ENCODE data around the gene SPTB. TPM values are rescaled to one million over a fixed set of nuclear protein-coding genes. Genes with fewer than 3 reads are reported as not detected.

The SPTB gene
- total and polyA plus RNA-seq, 3 donors from 2014 or later = 3.3 to 6.6 (median 5.6) TPM

DNA sequence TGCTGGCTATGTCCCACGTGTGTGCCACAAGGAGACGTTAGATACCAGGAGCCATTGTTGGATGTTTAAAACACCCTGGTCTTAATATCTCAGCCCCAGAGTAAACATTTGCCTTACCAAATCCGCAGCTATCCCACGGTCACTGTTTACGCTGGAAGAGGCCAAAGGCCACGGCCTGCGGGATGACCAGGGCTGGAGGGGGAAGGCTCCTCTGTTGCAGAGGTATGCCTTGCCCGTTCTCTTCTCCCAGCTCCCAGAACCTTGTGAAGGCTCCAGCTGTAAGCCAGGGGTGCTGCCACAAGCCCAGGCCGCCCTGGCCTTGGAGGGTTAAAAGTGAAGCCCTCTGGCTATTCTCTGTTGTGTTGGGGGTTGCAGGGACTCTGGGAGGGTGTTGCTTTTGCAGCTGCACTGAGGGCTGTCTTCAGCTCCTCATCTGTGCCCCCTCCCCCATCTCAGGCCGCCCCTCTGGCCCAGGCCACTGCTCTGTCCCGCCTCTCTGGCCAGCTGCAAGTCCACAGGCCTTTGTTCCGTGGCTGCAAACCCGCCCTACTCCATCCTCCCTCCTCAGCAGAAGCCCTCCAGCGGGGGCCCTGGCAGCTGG is 173.0 kb downstream of the SPTB start:
- H3K4me1 ChIP-seq = peaks cover 35% of the 10 kb centered on the region
- 43 to 62% methylated on average over 13 to 14 of the region's 14 CpGs for WGBS, 2 donors

GRCh38 chr14:64706119-64706592 is 173.6 kb downstream of the SPTB start:
- H3K27me3 ChIP-seq = no peaks in the 10 kb centered on the region
- 45% methylated on average over 4 of the region's 4 CpGs for WGBS, 2 donors
- H3K36me3 ChIP-seq (ENCODE audit: low read depth, missing control alignments) = no peaks in the 10 kb centered on the region
- H3K4me1 ChIP-seq = peaks cover 35% of the 10 kb centered on the region
- no peak for DNase-seq
- intact Hi-C loops (cut with DNase I; ENCODE audit: low total_unique reads) = no loop called here
- H3K9me3 ChIP-seq = no peaks in the 10 kb centered on the region
- TF ChIP-seq, protein P1, sequence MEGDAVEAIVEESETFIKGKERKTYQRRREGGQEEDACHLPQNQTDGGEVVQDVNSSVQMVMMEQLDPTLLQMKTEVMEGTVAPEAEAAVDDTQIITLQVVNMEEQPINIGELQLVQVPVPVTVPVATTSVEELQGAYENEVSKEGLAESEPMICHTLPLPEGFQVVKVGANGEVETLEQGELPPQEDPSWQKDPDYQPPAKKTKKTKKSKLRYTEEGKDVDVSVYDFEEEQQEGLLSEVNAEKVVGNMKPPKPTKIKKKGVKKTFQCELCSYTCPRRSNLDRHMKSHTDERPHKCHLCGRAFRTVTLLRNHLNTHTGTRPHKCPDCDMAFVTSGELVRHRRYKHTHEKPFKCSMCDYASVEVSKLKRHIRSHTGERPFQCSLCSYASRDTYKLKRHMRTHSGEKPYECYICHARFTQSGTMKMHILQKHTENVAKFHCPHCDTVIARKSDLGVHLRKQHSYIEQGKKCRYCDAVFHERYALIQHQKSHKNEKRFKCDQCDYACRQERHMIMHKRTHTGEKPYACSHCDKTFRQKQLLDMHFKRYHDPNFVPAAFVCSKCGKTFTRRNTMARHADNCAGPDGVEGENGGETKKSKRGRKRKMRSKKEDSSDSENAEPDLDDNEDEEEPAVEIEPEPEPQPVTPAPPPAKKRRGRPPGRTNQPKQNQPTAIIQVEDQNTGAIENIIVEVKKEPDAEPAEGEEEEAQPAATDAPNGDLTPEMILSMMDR (IDR thresholded peaks at IDR 0.05) = no peak
- no peak for TF ChIP-seq POLR2A (IDR thresholded peaks at IDR 0.05)
- H3K4me3 ChIP-seq = peak overlapping the region in 1 of 2 donors; percentile 83
- H3K27ac ChIP-seq = peak overlapping the region; percentile 78 to 85

More for the DNA sequence above, 173.0 kb downstream of the SPTB start:
- H3K36me3 ChIP-seq (ENCODE audit: low read depth, missing control alignments) = no peaks in the 10 kb centered on the region
- DNase-seq = peak; percentile 46
- no peak overlapping the region for H3K4me3 ChIP-seq
- H3K27ac ChIP-seq = peak overlapping the region; percentile 78 to 85
- H3K9me3 ChIP-seq = no peaks in the 10 kb centered on the region
- intact Hi-C loops (cut with DNase I; ENCODE audit: low total_unique reads) = no loop called here
- TF ChIP-seq, protein P1 (IDR thresholded peaks at IDR 0.05) = no peak
- no peak for TF ChIP-seq POLR2A (IDR thresholded peaks at IDR 0.05)
- no peaks in the 10 kb centered on the region for H3K27me3 ChIP-seq

- intact Hi-C loops (cut with DNase I; ENCODE audit: low total_unique reads) = no loop called here
- WGBS, 2 donors = 9 to 12% methylated on average over 16 to 18 of the region's 18 CpGs
- Histone ChIP-seq H3K36me3 (ENCODE audit: low read depth, missing control alignments) (no peaks in the 10 kb centered on the region), H3K27ac (peak overlapping the region; percentile 78 to 85), H3K4me1 (peaks cover 29% of the 10 kb centered on the region), H3K9me3 (no peaks in the 10 kb centered on the region), H3K27me3 (no peaks in the 10 kb centered on the region), H3K4me3 (peak overlapping the region; percentile 80 to 83)
- peak; percentile 60 for DNase-seq
- TF ChIP-seq, protein P1 (IDR thresholded peaks at IDR 0.05) = no peak
- no peak for TF ChIP-seq POLR2A (IDR thresholded peaks at IDR 0.05)
Observed at GRCh38 chr14:64705381-64706118, 174.2 kb downstream of the SPTB start.

- DNase-seq = peak; percentile 48
- H3K4me1 ChIP-seq = peaks cover 25% of the 10 kb centered on the region
- H3K27ac ChIP-seq = peak overlapping the region; percentile 78 to 85
- no peak for TF ChIP-seq POLR2A (IDR thresholded peaks at IDR 0.05)
- TF ChIP-seq, protein P1 (IDR thresholded peaks at IDR 0.05) = no peak
- intact Hi-C loops (cut with DNase I; ENCODE audit: low total_unique reads) = no loop called here
- no peaks in the 10 kb centered on the region for H3K9me3 ChIP-seq
- no peaks in the 10 kb centered on the region for H3K27me3 ChIP-seq
- H3K4me3 ChIP-seq = peak overlapping the region; percentile 80 to 83
- H3K36me3 ChIP-seq (ENCODE audit: low read depth, missing control alignments) = no peaks in the 10 kb centered on the region
- WGBS, 2 donors = 0 to 1% methylated on average over 25 to 48 of the region's 51 CpGs
Observed at GRCh38 chr14:64704743-64705380, 174.8 kb downstream of the SPTB start.
